ENCODE results near the gene ACAD10. TPM values are rescaled to one million over a fixed set of nuclear protein-coding genes. Genes with fewer than 3 reads are reported as not detected.

ACAD10 gene
- total and polyA plus RNA-seq, 4 donors = 10.1 to 38.6 (median 17.5) TPM

- H3K36me3 ChIP-seq (ENCODE audit: control insufficient read depth in 4 of 4, insufficient read depth in 4 of 4, low read length in 4 of 4) = peaks cover 8 to 31% (median 22%) of the 10 kb centered on the region in 4 donors
- peaks cover 0 to 1% (median 0%) of the 10 kb centered on the region in 4 donors for H3K9me3 ChIP-seq (ENCODE audit: control insufficient read depth in 4 of 4, insufficient read depth in 3 of 4, low read length in 3 of 4)
- peak in 2 of 3 donors; percentile 8 to 28 for DNase-seq
- no peak for ATAC-seq (ENCODE audit: insufficient read depth, low FRiP score)
- H3K27me3 ChIP-seq (ENCODE audit: control insufficient read depth in 3 of 3, insufficient read depth in 3 of 3, low read length in 2 of 3) = no peaks in the 10 kb centered on the region
- TF ChIP-seq CTCF (IDR thresholded peaks at IDR 0.05; ENCODE audit: control extremely low read depth, extremely low read depth) = no peak
- no peak overlapping the region for H3K4me3 ChIP-seq
- no peak overlapping the region for H3K9ac ChIP-seq (ENCODE audit: insufficient read depth in 1 of 2, low read length in 2 of 2)
- peak overlapping the region in 1 of 2 donors; percentile 49 for H3K27ac ChIP-seq (ENCODE audit: low read depth in 1 of 2, low read length in 1 of 2)
- H3K4me1 ChIP-seq (ENCODE audit: control insufficient read depth in 5 of 5, insufficient read depth in 5 of 5, low read length in 5 of 5) = peaks cover 0 to 10% (median 0%) of the 10 kb centered on the region in 5 donors
- WGBS, 2 donors = 22 to 36% methylated on average over 4 of the region's 4 CpGs
Measured at GRCh38 chr12:111741235-111741812, 55.5 kb downstream of the ACAD10 start.

- Histone ChIP-seq H3K9me3 (ENCODE audit: control insufficient read depth in 4 of 4, insufficient read depth in 3 of 4, low read length in 3 of 4) (peaks cover 0 to 1% (median 0%) of the 10 kb centered on the region in 4 donors), H3K4me1 (ENCODE audit: control insufficient read depth in 5 of 5, insufficient read depth in 5 of 5, low read length in 5 of 5) (peaks cover 0 to 10% (median 0%) of the 10 kb centered on the region in 5 donors), H3K9ac (ENCODE audit: insufficient read depth in 1 of 2, low read length in 2 of 2) (no peak overlapping the region), H3K4me3 (no peak overlapping the region), H3K27ac (ENCODE audit: low read depth in 1 of 2, low read length in 1 of 2) (no peak overlapping the region), H3K27me3 (ENCODE audit: control insufficient read depth in 3 of 3, insufficient read depth in 3 of 3, low read length in 2 of 3) (no peaks in the 10 kb centered on the region), H3K36me3 (ENCODE audit: control insufficient read depth in 4 of 4, insufficient read depth in 4 of 4, low read length in 4 of 4) (peaks cover 7 to 32% (median 15%) of the 10 kb centered on the region in 4 donors)
- no peak for TF ChIP-seq CTCF (IDR thresholded peaks at IDR 0.05; ENCODE audit: control extremely low read depth, extremely low read depth)
- WGBS, 2 donors = 90 to 94% methylated on average over 4 of the region's 4 CpGs
- no peak for DNase-seq
- ATAC-seq (ENCODE audit: insufficient read depth, low FRiP score) = no peak
Measured at GRCh38 chr12:111745211-111745610, 59.4 kb downstream of the ACAD10 start.

GRCh38 chr12:111747333-111747732 is 61.5 kb downstream of the ACAD10 start:
- no peak overlapping the region for H3K4me3 ChIP-seq
- WGBS, 2 donors = 83 to 87% methylated on average over 9 of the region's 9 CpGs
- H3K27me3 ChIP-seq (ENCODE audit: control insufficient read depth in 3 of 3, insufficient read depth in 3 of 3, low read length in 2 of 3) = no peaks in the 10 kb centered on the region
- ATAC-seq (ENCODE audit: insufficient read depth, low FRiP score) (no peak), DNase-seq (no peak)
- peaks cover 0 to 1% (median 0%) of the 10 kb centered on the region in 4 donors for H3K9me3 ChIP-seq (ENCODE audit: control insufficient read depth in 4 of 4, insufficient read depth in 3 of 4, low read length in 3 of 4)
- no peak overlapping the region for H3K27ac ChIP-seq (ENCODE audit: low read depth in 1 of 2, low read length in 1 of 2)
- peaks cover 7 to 32% (median 15%) of the 10 kb centered on the region in 4 donors for H3K36me3 ChIP-seq (ENCODE audit: control insufficient read depth in 4 of 4, insufficient read depth in 4 of 4, low read length in 4 of 4)
- TF ChIP-seq CTCF (IDR thresholded peaks at IDR 0.05; ENCODE audit: control extremely low read depth, extremely low read depth) = no peak
- H3K9ac ChIP-seq (ENCODE audit: insufficient read depth in 1 of 2, low read length in 2 of 2) = no peak overlapping the region
- H3K4me1 ChIP-seq (ENCODE audit: control insufficient read depth in 5 of 5, insufficient read depth in 5 of 5, low read length in 5 of 5) = peaks cover 0 to 3% (median 0%) of the 10 kb centered on the region in 5 donors

Measured in lung (tissue), 12 donors.